GM18499 (cell line): ENCODE measurements around the gene FCHSD2.

Experiments
- ATAC-seq: cut with Tn5 transposase; IDR thresholded peaks from one replicate; pipeline ENCODE4 v1.9.1; 2021; ENCODE audit warnings: moderate number of reproducible peaks; ENCODE audit not compliant: insufficient read depth, unreplicated experiment

The FCHSD2 gene

GRCh38 chr11:72788241-72788640, 353.9 kb downstream of the FCHSD2 start:
- ATAC-seq = no peak

GRCh38 chr11:72787216-72788104, 354.7 kb downstream of the FCHSD2 start:
- no peak for ATAC-seq
